22Rv1 (cell line): Measurements from ENCODE around the gene TMEM181.

Experiments used
- H3K27ac ChIP-seq: fragments of 450-650 bp; 2 replicates; pipeline ENCODE4 v1.5.1; 2017
- ZFX ChIP-seq: fragments of 450-650 bp; IDR thresholded peaks from 2 replicates; pipeline ENCODE4 v1.6.1; 2017; ENCODE audit warnings: antibody characterized with exemption, borderline replicate concordance
- TF ChIP-seq, protein P1 (sequence below): fragments of 450-650 bp; IDR thresholded peaks from 2 replicates; pipeline ENCODE4 v1.5.1; 2017; ENCODE audit warnings: mild to moderate bottlenecking

TMEM181 gene

DNA sequence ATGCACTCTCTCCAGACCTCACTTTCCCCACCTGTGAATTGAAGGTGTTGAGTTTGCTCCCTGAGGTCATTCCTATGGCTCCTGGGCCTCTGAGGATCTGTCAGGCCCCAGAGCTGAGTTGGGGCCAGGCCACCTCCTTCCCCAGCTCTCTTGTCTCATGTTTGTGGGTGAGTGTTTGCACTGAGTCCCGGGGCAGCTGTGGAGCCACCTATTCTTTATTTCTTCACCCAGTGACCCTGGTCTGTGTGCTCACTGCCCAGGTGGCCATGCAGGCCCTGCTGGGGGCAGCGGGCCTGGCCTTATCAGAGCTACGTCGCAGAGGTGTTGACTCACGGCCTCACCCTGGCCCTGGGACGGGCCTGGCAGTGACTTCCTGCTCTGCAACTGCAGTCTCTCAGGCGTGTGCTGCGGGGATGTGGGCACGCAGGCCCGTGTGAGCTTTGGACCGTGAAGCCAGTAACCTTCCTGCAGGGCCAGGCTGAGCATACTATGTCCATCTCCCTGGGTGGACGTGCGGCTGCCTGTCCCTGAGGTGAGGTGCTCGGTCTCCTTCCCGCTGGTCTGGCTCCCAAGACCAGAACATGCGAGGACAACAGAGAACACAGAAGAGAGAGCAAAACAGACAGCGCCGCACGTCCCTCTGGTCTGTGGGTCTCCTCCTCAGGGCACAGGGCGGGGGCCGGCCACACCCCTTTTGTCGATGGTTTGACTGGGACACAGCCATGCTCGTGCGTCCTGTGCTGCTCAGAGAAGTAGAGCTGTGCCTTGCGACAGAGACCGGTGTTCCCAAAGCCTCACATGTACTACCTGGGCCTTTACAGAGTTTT, 12.1 kb downstream of the TMEM181 start:
- TF ChIP-seq, protein P1, sequence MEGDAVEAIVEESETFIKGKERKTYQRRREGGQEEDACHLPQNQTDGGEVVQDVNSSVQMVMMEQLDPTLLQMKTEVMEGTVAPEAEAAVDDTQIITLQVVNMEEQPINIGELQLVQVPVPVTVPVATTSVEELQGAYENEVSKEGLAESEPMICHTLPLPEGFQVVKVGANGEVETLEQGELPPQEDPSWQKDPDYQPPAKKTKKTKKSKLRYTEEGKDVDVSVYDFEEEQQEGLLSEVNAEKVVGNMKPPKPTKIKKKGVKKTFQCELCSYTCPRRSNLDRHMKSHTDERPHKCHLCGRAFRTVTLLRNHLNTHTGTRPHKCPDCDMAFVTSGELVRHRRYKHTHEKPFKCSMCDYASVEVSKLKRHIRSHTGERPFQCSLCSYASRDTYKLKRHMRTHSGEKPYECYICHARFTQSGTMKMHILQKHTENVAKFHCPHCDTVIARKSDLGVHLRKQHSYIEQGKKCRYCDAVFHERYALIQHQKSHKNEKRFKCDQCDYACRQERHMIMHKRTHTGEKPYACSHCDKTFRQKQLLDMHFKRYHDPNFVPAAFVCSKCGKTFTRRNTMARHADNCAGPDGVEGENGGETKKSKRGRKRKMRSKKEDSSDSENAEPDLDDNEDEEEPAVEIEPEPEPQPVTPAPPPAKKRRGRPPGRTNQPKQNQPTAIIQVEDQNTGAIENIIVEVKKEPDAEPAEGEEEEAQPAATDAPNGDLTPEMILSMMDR = no peak
- TF ChIP-seq ZFX = no peak
- H3K27ac ChIP-seq = no peak overlapping the region

DNA sequence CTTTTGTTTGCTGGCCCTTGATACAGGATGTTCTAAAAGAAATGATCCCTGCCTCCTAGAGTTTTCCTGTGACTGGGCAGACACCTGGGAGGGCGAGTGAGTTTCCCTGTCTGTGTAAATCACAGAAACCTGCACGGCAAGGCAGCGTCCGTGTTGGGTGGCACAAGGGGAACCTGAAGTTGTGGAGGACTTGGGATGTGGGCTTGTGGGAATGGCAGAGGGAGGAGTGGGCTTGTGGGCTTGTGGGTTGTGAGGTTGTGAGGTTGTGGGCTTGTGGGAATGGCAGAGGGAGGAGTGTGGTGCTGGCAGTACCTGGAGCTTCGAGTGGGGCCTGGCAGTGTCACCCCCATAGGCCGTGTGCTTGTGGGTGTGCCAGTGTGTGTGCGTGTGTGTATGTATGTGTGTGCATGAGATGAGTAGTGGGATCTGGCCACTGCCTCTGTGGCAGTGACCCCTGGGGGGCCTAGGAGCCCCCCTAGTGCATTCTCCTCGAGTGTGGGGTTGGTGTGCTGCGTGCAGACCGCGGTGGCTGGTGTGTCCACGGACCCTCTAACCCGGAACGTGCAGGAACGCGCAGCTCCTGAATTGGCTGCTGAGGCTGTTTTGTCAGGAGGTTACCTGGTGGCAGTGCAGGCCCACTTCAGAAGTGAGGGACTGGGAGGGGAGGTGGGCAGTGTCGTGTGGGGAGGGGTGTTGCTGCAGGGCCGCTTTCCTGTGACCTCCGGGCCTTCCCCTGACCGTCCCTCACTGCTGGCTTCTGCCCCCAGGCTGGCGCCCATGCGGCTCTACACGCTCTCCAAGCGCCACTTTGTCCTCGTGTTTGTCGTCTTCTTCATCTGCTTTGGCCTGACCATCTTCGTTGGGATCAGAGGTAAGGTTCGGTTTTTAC, 13.0 kb downstream of the TMEM181 start:
- TF ChIP-seq, protein P1 = no peak
- TF ChIP-seq ZFX = no peak
- no peak overlapping the region for H3K27ac ChIP-seq

DNA sequence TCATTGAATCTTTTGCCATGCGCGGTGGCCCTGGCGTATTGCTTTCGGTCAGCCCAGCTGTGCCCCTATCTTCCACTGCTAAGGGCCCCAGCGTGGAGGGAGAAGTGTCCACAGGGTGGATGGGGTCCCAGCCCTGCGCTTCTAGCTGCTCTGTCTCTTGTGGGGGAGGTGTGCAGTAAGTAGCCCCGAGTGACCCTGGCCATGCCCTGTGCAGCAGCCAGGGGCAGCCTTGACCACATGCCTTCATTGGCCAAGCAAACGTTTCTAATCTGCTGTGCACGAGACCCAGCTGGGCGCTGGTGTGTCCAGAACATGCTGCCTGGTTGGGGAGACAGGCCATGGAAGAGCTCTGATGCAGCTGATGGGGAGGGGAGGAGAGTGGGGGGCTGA, 13.6 kb downstream of the TMEM181 start:
- no peak for TF ChIP-seq ZFX
- TF ChIP-seq, protein P1 = no peak
- no peak overlapping the region for H3K27ac ChIP-seq

DNA sequence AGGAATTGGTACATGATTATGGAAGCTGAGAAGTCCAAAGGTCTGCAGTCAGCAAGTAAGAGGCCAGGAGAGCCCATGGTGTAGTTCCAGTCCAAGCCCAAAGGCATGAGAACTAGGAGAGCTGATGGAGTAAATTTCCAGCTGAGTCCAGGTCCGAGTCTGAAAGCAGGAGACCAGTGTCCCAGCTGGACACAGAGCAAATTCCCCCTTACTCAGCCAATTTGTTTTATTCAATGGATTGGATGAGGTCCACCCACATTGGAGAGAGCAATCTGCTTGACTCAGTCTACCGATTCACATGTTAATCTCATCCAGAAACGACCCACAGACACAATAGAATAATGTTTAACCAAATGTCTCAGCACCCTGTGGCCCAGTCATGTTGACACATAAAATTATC, 14.9 kb downstream of the TMEM181 start:
- no peak for TF ChIP-seq ZFX
- TF ChIP-seq, protein P1 = no peak
- no peak overlapping the region for H3K27ac ChIP-seq

DNA sequence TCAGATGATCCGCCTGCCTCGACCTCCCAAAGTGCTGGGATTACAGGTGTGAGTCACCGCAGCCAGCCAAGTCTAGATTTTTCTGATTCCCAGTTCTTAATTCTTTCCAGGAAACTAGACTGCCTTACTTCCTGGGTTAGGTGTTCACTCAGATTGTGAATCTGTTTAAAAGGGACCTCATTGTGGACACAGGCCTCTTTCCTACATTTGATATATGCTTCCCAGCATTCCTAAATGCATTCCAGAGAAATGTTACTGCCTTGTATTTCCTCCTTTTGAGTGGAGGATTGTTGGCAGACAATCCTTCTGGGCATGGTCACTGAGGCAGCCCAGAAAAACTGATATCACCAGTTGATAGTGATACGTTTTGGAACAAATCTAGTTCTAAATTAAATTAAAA, 15.7 kb downstream of the TMEM181 start:
- TF ChIP-seq ZFX = no peak
- TF ChIP-seq, protein P1 = no peak
- H3K27ac ChIP-seq = no peak overlapping the region

DNA sequence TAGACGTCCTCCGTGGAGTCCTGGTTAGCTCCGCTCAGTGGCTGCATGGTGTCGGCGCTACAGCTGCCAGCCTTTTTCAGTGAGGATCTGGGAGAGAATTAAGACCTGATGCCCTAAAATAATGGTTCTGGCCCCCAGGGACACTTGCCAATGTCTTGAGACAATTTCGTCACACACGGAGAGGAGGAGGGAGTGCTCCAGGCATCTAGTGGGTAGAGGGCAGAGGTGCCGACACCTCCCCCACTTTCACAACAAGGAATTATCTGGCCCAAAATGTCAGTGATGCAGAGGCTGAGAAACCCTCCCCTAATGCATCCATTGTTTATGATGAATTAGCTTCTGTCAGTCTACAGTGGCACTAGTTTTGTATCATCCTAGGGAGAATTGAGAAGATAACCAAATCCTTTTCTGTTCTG, 24.4 kb downstream of the TMEM181 start:
- no peak overlapping the region for H3K27ac ChIP-seq
- TF ChIP-seq, protein P1 = no peak
- TF ChIP-seq ZFX = no peak
